HCT116 (cell line): ENCODE results near the gene NGEF.
"Not testable (repeated sequence)": the region's sequence is repeated elsewhere in the genome, so short reads cannot be mapped to it uniquely, and the experiment has no call there.

ENCODE experiments used
- EZH2 ChIP-seq: fragments of 200-600 bp; sonication (generic); IDR thresholded peaks from 2 replicates; pipeline ENCODE4 v1.6.1; 2017; ENCODE audit warnings: antibody characterized with exemption, mixed run types
- RAD21 ChIP-seq: IDR thresholded peaks from 2 replicates; pipeline ENCODE4 v1.6.1; 2012; ENCODE audit warnings: low read depth, mild to moderate bottlenecking
- SIN3A ChIP-seq: IDR thresholded peaks from 2 replicates; pipeline ENCODE4 v1.6.1; 2012; ENCODE audit warnings: low read depth
- TF ChIP-seq, protein P1 (sequence below), 3 experiments: fragments of 200-600 bp in 1 of 3; sonication (generic) in 1 of 3; IDR thresholded peaks in 2 of 3; conservative IDR thresholded peaks in 1 of 3; 2 replicates each; pipeline ENCODE4 v1.5.1; 2012 to 2017; ENCODE audit warnings: low read depth in 2 of 3, low read length in 2 of 3, antibody characterized with exemption in 1 of 3, borderline replicate concordance in 1 of 3, control low read depth in 1 of 3, mild to moderate bottlenecking in 1 of 3, mixed read lengths in 1 of 3, mixed run types in 1 of 3, moderate library complexity in 1 of 3; ENCODE audit not compliant: insufficient read depth in 1 of 3

- TF ChIP-seq, protein P1, sequence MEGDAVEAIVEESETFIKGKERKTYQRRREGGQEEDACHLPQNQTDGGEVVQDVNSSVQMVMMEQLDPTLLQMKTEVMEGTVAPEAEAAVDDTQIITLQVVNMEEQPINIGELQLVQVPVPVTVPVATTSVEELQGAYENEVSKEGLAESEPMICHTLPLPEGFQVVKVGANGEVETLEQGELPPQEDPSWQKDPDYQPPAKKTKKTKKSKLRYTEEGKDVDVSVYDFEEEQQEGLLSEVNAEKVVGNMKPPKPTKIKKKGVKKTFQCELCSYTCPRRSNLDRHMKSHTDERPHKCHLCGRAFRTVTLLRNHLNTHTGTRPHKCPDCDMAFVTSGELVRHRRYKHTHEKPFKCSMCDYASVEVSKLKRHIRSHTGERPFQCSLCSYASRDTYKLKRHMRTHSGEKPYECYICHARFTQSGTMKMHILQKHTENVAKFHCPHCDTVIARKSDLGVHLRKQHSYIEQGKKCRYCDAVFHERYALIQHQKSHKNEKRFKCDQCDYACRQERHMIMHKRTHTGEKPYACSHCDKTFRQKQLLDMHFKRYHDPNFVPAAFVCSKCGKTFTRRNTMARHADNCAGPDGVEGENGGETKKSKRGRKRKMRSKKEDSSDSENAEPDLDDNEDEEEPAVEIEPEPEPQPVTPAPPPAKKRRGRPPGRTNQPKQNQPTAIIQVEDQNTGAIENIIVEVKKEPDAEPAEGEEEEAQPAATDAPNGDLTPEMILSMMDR (IDR thresholded peaks at IDR 0.05 in 2 of 3, conservative IDR thresholded peaks at IDR 0.05 in 1 of 3; ENCODE audit: borderline replicate concordance in 1 of 3, insufficient read depth in 1 of 3, low read depth in 2 of 3, low read length in 2 of 3) = not testable (repeated sequence)
- TF ChIP-seq EZH2, RAD21, SIN3A: not testable (repeated sequence)
These were observed 6.6 kb upstream of the NGEF start for GRCh38 chr2:233019610-233020009.
